Effector memory CD4-positive, alpha-beta T cell (primary cell): ENCODE results near the gene VWA8.

Experiments
- DNase-seq, 3 donors: peaks; one replicate each; pipeline ENCODE4 v3.0.0-alpha.2; 2020
- H3K27ac ChIP-seq: 2 replicates; pipeline ENCODE4 v1.7.0; 2013; ENCODE audit warnings: mild to moderate bottlenecking, low read length, moderate library complexity; ENCODE audit not compliant: insufficient read depth, poor library complexity, severe bottlenecking
- H3K27me3 ChIP-seq: replicated peaks from 2 replicates; pipeline ENCODE4 v1.7.0; 2013; ENCODE audit warnings: mild to moderate bottlenecking, low read length; ENCODE audit not compliant: insufficient read depth, control insufficient read depth, poor library complexity, severe bottlenecking
- H3K36me3 ChIP-seq: 2 replicates; pipeline ENCODE4 v1.7.0; 2013; ENCODE audit warnings: mild to moderate bottlenecking, low read length, moderate library complexity; ENCODE audit not compliant: control insufficient read depth, insufficient read depth
- H3K4me1 ChIP-seq: 2 replicates; pipeline ENCODE4 v1.7.0; 2013; ENCODE audit warnings: low read length, mild to moderate bottlenecking; ENCODE audit not compliant: control insufficient read depth, insufficient read depth, poor library complexity, severe bottlenecking
- H3K4me3 ChIP-seq: 2 replicates; pipeline ENCODE4 v1.7.0; 2013; ENCODE audit warnings: low read length, low read depth, mild to moderate bottlenecking; ENCODE audit not compliant: insufficient read depth, poor library complexity, severe bottlenecking
- H3K9me3 ChIP-seq: 2 replicates; pipeline ENCODE4 v1.7.0; 2013; ENCODE audit warnings: mild to moderate bottlenecking, low read length, moderate library complexity; ENCODE audit not compliant: control insufficient read depth

The VWA8 gene

GRCh38 chr13:41691274-41691673, 269.6 kb downstream of the VWA8 start:
- H3K9me3 ChIP-seq: no peaks in the 10 kb centered on the region
- H3K4me3 ChIP-seq: no peak overlapping the region
- no peaks in the 10 kb centered on the region for H3K27me3 ChIP-seq
- H3K4me1 ChIP-seq: no peaks in the 10 kb centered on the region
- peaks cover 10% of the 10 kb centered on the region for H3K36me3 ChIP-seq
- no peak overlapping the region for H3K27ac ChIP-seq
- no peak for DNase-seq

GRCh38 chr13:41682766-41683165, 278.1 kb downstream of the VWA8 start:
- Histone ChIP-seq H3K4me1 (no peaks in the 10 kb centered on the region), H3K27me3 (no peaks in the 10 kb centered on the region), H3K4me3 (no peak overlapping the region), H3K36me3 (peaks cover 8% of the 10 kb centered on the region), H3K27ac (no peak overlapping the region), H3K9me3 (no peaks in the 10 kb centered on the region)
- no peak for DNase-seq

GRCh38 chr13:41682001-41682400, 278.9 kb downstream of the VWA8 start:
- no peak for DNase-seq
- Histone ChIP-seq H3K27me3 (no peaks in the 10 kb centered on the region), H3K36me3 (peaks cover 8% of the 10 kb centered on the region), H3K9me3 (no peaks in the 10 kb centered on the region), H3K4me1 (no peaks in the 10 kb centered on the region), H3K4me3 (no peak overlapping the region), H3K27ac (no peak overlapping the region)

GRCh38 chr13:41681587-41681986, 279.3 kb downstream of the VWA8 start:
- Histone ChIP-seq H3K36me3 (peaks cover 8% of the 10 kb centered on the region), H3K9me3 (no peaks in the 10 kb centered on the region), H3K27me3 (no peaks in the 10 kb centered on the region), H3K4me3 (no peak overlapping the region), H3K4me1 (no peaks in the 10 kb centered on the region), H3K27ac (no peak overlapping the region)
- no peak for DNase-seq

- H3K4me1 ChIP-seq: no peaks in the 10 kb centered on the region
- H3K36me3 ChIP-seq: peaks cover 8% of the 10 kb centered on the region
- no peaks in the 10 kb centered on the region for H3K9me3 ChIP-seq
- H3K27me3 ChIP-seq: no peaks in the 10 kb centered on the region
- no peak overlapping the region for H3K27ac ChIP-seq
- DNase-seq: no peak
- no peak overlapping the region for H3K4me3 ChIP-seq
Observed at GRCh38 chr13:41680900-41681299, 280.0 kb downstream of the VWA8 start.

- Histone ChIP-seq H3K4me3 (no peak overlapping the region), H3K27me3 (no peaks in the 10 kb centered on the region), H3K4me1 (no peaks in the 10 kb centered on the region), H3K36me3 (peaks cover 13% of the 10 kb centered on the region), H3K27ac (no peak overlapping the region), H3K9me3 (no peaks in the 10 kb centered on the region)
- DNase-seq: no peak
Observed at GRCh38 chr13:41678848-41679247, 282.1 kb downstream of the VWA8 start.

GRCh38 chr13:41678249-41678648, 282.7 kb downstream of the VWA8 start:
- no peak overlapping the region for H3K4me3 ChIP-seq
- no peaks in the 10 kb centered on the region for H3K4me1 ChIP-seq
- no peak overlapping the region for H3K27ac ChIP-seq
- no peaks in the 10 kb centered on the region for H3K9me3 ChIP-seq
- H3K27me3 ChIP-seq: no peaks in the 10 kb centered on the region
- H3K36me3 ChIP-seq: peaks cover 9% of the 10 kb centered on the region
- DNase-seq: no peak

GRCh38 chr13:41675306-41675705, 285.6 kb downstream of the VWA8 start:
- H3K4me3 ChIP-seq: no peak overlapping the region
- no peaks in the 10 kb centered on the region for H3K9me3 ChIP-seq
- peaks cover 20% of the 10 kb centered on the region for H3K36me3 ChIP-seq
- no peak overlapping the region for H3K27ac ChIP-seq
- H3K4me1 ChIP-seq: no peaks in the 10 kb centered on the region
- no peaks in the 10 kb centered on the region for H3K27me3 ChIP-seq
- DNase-seq: no peak

- no peaks in the 10 kb centered on the region for H3K4me1 ChIP-seq
- no peak overlapping the region for H3K4me3 ChIP-seq
- DNase-seq: no peak
- no peaks in the 10 kb centered on the region for H3K27me3 ChIP-seq
- H3K9me3 ChIP-seq: no peaks in the 10 kb centered on the region
- peaks cover 20% of the 10 kb centered on the region for H3K36me3 ChIP-seq
- H3K27ac ChIP-seq: no peak overlapping the region
Observed at GRCh38 chr13:41674246-41674645, 286.7 kb downstream of the VWA8 start.

- H3K4me3 ChIP-seq: no peak overlapping the region
- no peak overlapping the region for H3K27ac ChIP-seq
- DNase-seq: no peak
- H3K36me3 ChIP-seq: peaks cover 20% of the 10 kb centered on the region
- H3K27me3 ChIP-seq: no peaks in the 10 kb centered on the region
- no peaks in the 10 kb centered on the region for H3K4me1 ChIP-seq
- H3K9me3 ChIP-seq: no peaks in the 10 kb centered on the region
Observed at GRCh38 chr13:41673640-41674039, 287.3 kb downstream of the VWA8 start.
